UCSD-AML1 (cell line): ENCODE data around the gene TAC4.
A peak's percentile ranks its signal among the peaks of the same experiment; 100 is the strongest.

Source experiments
- DNase-seq: peaks from one replicate; lab custom pipeline; 2025; ENCODE audit not compliant: unreplicated experiment; lab: John Stamatoyannopoulos, UW

The TAC4 gene

GRCh38 chr17:49848019-49848473, at the start of gene TAC4:
Gene TAC4 (minus strand): TSS chr17:49848069. CDS start chr17:49848017, 52 bp downstream.
- no peak for DNase-seq

- no peak for DNase-seq
Observed at GRCh38 chr17:49896860-49897259, 49.0 kb upstream of the TAC4 start.

- no peak for DNase-seq
Observed at GRCh38 chr17:49896222-49896621, 48.4 kb upstream of the TAC4 start.

- DNase-seq, result no peak
Observed at GRCh38 chr17:49895812-49896211, 47.9 kb upstream of the TAC4 start.

- DNase-seq, result no peak
Observed at GRCh38 chr17:49894761-49895160, 46.9 kb upstream of the TAC4 start.

- no peak for DNase-seq
Observed at GRCh38 chr17:49891694-49892389, 44.0 kb upstream of the TAC4 start.

- DNase-seq, result no peak
Observed at GRCh38 chr17:49891271-49891670, 43.4 kb upstream of the TAC4 start.

GRCh38 chr17:49890852-49891251, 43.0 kb upstream of the TAC4 start:
- DNase-seq, result no peak

GRCh38 chr17:49890077-49890821, 42.4 kb upstream of the TAC4 start:
- DNase-seq, result no peak

GRCh38 chr17:49889500-49889899, 41.6 kb upstream of the TAC4 start:
- DNase-seq, result no peak

GRCh38 chr17:49887744-49888360, 40.0 kb upstream of the TAC4 start:
- DNase-seq, result no peak

- no peak for DNase-seq
Observed at GRCh38 chr17:49887086-49887743, 39.3 kb upstream of the TAC4 start.

GRCh38 chr17:49886036-49886435, 38.2 kb upstream of the TAC4 start:
- DNase-seq, result no peak

GRCh38 chr17:49882434-49882833, 34.6 kb upstream of the TAC4 start:
- no peak for DNase-seq

- no peak for DNase-seq
Observed at GRCh38 chr17:49881054-49881402, 33.2 kb upstream of the TAC4 start.

- peak; percentile 64 for DNase-seq
Observed at GRCh38 chr17:49880291-49881053, 32.6 kb upstream of the TAC4 start.

- no peak for DNase-seq
Observed at GRCh38 chr17:49878931-49879904, 31.3 kb upstream of the TAC4 start.

GRCh38 chr17:49875685-49876084, 27.8 kb upstream of the TAC4 start:
- DNase-seq, result no peak

- no peak for DNase-seq
Observed at GRCh38 chr17:49874911-49875310, 27.0 kb upstream of the TAC4 start.

GRCh38 chr17:49873926-49874325, 26.1 kb upstream of the TAC4 start:
- DNase-seq, result no peak
